HAP-1 (cell line): ENCODE results near the gene CD164L2.

ENCODE experiments used
- DNase-seq, 2 experiments: peaks; one replicate each; pipeline ENCODE4 v3.0.0-alpha.2; 2016 to 2020; ENCODE audit warnings: low spot score in 2 of 2
- H3K27me3 ChIP-seq: fragments of 250-450 bp; sonication (Bioruptor Pico); 2 replicates; pipeline ENCODE4 v1.5.1; 2020; ENCODE audit warnings: low read depth, mild to moderate bottlenecking, moderate library complexity
- H3K36me3 ChIP-seq: fragments of 250-450 bp; sonication (Bioruptor Pico); replicated peaks from 2 replicates; pipeline ENCODE4 v1.5.1; 2020; ENCODE audit warnings: mild to moderate bottlenecking
- H3K4me1 ChIP-seq: fragments of 250-450 bp; sonication (Bioruptor Pico); 2 replicates; pipeline ENCODE4 v1.5.1; 2020; ENCODE audit warnings: mild to moderate bottlenecking
- H3K4me3 ChIP-seq: fragments of 250-450 bp; sonication (Bioruptor Pico); 2 replicates; pipeline ENCODE4 v1.5.1; 2020; ENCODE audit warnings: mild to moderate bottlenecking, moderate library complexity
- H3K9me3 ChIP-seq: fragments of 250-450 bp; sonication (Bioruptor Pico); 2 replicates; pipeline ENCODE4 v1.5.1; 2020; ENCODE audit warnings: mild to moderate bottlenecking, moderate library complexity
- in situ Hi-C: fragments of 300-500 bp; cut with MboI; formaldehyde crosslinking; loops from 3 replicates; pipeline ENCODE4 v1.14.3; 2020; ENCODE audit warnings: low sequenced_read_pairs, inconsistent platforms, mixed read lengths

Gene CD164L2

DNA sequence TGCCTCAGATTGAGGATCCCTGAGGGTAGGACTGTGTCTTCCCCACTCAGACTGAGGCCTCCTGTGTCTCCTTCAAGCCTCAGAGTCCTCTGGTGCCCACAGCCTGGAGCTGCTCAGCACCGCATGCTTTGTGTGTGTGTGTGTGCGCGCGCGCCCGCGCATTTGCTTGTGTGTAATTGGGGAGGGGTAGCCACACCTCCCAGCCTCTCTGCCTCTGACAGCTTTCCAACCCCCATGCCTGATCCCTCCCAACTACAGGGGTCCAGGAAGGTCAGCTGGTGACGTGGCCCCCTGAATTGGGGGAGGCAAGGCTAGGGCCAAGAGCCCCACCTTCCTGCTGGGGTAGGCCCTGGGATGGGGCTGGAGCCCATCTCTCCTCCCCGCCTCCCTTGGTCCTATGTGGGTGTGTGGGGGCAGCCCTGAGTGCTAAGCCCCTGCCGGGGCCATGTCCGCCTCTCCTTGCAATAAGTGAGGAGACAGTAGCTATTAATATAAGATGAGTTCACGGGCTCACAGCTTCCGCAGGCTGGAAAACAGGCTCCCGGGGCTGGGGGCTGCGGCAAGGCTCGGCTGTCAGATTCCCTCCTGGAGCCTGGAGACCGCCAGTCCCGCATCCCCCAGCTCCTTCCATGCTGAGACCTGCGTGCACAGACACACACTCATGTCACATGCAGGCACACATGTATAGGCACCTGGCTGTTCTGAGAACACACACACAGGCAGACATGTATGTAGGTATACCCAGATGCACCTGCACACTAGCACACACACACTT lies 16.3 kb upstream of the CD164L2 start:
- Histone ChIP-seq H3K27me3 (no peaks in the 10 kb centered on the region), H3K36me3 (no peaks in the 10 kb centered on the region), H3K4me1 (no peaks in the 10 kb centered on the region), H3K4me3 (no peak overlapping the region), H3K9me3 (no peaks in the 10 kb centered on the region)
- no peak for DNase-seq
- in situ Hi-C loops: no loop called here

DNA sequence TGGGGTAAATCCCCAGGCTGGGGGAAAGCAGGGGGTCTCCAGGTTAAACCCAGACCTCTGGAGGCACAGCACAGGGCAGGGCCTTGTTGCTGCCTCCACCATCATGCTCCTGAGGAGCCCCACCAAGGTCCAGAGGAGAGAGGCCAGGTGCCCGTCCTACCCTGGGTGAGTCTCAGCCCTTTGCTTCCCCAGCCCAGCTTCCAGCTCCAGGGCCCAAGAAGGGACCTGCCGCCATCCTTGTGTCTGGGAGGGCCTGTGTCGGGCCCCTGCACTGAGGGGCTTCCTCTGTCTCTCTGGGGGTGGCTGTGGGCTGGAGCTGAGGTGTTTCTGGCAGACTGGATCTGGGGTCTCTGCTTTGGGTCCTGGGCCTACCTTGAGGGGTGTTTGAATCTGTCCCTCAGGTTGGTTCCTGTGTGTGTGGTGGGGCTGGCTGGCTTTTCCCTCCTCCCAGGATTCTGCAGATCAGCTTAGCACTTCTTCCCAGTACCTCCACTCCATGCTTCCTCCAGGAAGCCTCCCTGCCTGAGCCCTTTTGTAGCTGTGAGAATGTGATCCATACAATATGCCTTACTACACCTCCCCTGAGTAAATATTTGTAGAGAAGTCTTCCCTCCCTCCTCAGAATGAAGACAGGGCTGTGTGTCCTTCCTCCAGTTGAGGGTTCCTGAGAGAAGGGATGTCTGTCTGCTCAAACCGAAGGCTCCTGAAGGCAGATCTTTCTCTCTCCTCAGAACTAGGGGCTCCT lies 15.4 kb upstream of the CD164L2 start:
- no peak overlapping the region for H3K4me3 ChIP-seq
- H3K36me3 ChIP-seq: no peaks in the 10 kb centered on the region
- in situ Hi-C loops: no loop called here
- DNase-seq: no peak
- no peaks in the 10 kb centered on the region for H3K9me3 ChIP-seq
- H3K27me3 ChIP-seq: no peaks in the 10 kb centered on the region
- no peaks in the 10 kb centered on the region for H3K4me1 ChIP-seq

DNA sequence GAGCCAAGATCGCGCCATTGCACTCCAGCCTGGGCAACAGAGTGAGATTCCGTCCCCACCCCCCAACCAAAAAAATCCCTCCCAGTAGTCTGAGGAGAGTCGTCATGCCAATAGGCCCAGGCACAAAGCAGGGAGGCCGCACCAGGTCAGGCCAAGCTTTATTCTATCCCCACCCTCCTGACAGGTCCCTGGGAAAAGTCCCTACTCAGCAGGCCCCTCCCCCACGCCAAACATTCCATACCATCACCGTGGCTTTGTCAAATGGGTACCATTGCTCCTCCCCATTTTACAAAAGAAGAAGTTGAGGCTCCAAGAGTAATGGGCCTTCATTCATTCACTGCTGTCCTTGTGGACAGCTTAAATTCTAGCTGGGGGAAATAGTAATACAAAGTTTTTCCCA lies 14.6 kb upstream of the CD164L2 start:
- H3K4me1 ChIP-seq: no peaks in the 10 kb centered on the region
- in situ Hi-C loops: no loop called here

GRCh38 chr1:27397110-27397509 lies 14.0 kb upstream of the CD164L2 start:
- in situ Hi-C loops: no loop called here

More for the DNA sequence above, 14.6 kb upstream of the CD164L2 start:
- no peaks in the 10 kb centered on the region for H3K36me3 ChIP-seq
- H3K4me3 ChIP-seq: no peak overlapping the region
- no peaks in the 10 kb centered on the region for H3K9me3 ChIP-seq
- no peaks in the 10 kb centered on the region for H3K27me3 ChIP-seq
- DNase-seq: no peak

DNA sequence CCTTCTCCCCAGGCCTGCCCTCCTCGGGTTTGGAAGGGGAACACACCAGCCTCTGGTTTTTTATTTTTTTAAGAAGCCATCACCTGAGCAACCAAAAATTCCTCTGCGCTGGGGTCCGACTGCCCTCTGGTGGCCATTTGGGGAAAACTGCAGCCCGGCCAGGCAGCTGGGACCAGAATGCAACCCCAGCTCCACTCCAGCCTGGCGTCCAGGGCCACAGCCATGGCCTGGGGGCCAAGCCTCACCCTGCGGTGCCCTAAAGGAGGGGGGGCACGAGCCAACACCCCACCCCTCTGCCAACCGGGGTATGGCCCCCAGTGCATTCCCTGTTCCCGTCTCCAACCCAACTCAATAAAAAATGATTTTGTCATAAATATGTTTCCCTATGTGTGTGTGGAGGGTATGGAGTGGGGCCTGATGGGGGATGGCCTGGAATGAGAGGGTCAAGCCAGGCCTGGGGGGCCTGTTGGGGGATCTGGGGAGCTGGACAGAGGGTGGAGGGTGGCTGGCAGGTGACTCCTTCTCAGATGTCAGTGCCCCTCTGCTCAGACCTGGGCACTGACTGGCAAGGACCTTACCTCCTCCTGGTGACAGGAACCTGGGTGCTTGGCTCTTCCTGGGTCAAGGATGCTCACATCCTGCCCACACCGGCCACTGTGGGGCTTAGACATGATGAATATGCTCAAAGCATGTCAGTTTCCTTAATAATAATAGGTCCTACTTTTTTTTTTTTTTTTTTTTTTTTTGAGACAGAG lies 12.5 kb upstream of the CD164L2 start:
- in situ Hi-C loops: no loop called here
- peak; percentile 53 to 83 for DNase-seq
- H3K27me3 ChIP-seq: no peaks in the 10 kb centered on the region
- no peaks in the 10 kb centered on the region for H3K9me3 ChIP-seq
- no peaks in the 10 kb centered on the region for H3K36me3 ChIP-seq
- H3K4me1 ChIP-seq: peaks cover 8% of the 10 kb centered on the region
- no peak overlapping the region for H3K4me3 ChIP-seq

More at GRCh38 chr1:27397110-27397509, 14.0 kb upstream of the CD164L2 start:
- Histone ChIP-seq H3K4me3 (no peak overlapping the region), H3K9me3 (no peaks in the 10 kb centered on the region), H3K27me3 (no peaks in the 10 kb centered on the region), H3K4me1 (peaks cover under 1% of the 10 kb centered on the region; the same call in 1 of the 2 replicates), H3K36me3 (no peaks in the 10 kb centered on the region)
- no peak for DNase-seq

DNA sequence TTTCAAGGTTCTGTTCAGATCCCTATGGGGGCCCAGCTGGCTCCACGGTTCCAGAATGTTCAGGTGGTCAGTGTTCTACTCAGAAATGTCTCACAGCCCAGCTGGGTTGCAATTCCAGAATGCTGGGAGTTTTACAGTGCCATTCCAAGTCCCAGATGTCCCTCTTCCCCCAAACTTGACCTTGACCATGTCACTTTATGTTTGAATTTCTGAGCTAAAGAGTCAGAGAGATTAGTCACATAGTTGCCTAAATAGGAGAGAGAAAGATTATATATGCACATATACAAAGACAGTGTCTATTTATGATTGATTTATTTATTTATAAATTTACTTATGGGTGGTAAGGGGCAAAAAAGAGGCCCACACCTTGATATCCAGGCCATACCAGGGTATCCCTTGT lies 11.8 kb upstream of the CD164L2 start:
- peaks cover 8% of the 10 kb centered on the region for H3K4me1 ChIP-seq
- DNase-seq: no peak
- in situ Hi-C loops: no loop called here
- H3K9me3 ChIP-seq: no peaks in the 10 kb centered on the region
- H3K4me3 ChIP-seq: no peak overlapping the region
- H3K27me3 ChIP-seq: no peaks in the 10 kb centered on the region
- no peaks in the 10 kb centered on the region for H3K36me3 ChIP-seq

DNA sequence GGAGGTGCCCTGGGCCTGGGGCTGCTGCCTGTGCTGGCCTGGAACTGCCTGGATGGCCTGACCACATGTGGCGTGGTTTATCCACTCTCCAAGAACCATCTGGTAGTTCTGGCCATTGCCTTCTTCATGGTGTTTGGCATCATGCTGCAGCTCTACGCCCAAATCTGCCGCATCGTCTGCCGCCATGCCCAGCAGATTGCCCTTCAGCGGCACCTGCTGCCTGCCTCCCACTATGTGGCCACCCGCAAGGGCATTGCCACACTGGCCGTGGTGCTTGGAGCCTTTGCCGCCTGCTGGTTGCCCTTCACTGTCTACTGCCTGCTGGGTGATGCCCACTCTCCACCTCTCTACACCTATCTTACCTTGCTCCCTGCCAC lies 11.1 kb upstream of the CD164L2 start:
- in situ Hi-C loops: no loop called here

DNA sequence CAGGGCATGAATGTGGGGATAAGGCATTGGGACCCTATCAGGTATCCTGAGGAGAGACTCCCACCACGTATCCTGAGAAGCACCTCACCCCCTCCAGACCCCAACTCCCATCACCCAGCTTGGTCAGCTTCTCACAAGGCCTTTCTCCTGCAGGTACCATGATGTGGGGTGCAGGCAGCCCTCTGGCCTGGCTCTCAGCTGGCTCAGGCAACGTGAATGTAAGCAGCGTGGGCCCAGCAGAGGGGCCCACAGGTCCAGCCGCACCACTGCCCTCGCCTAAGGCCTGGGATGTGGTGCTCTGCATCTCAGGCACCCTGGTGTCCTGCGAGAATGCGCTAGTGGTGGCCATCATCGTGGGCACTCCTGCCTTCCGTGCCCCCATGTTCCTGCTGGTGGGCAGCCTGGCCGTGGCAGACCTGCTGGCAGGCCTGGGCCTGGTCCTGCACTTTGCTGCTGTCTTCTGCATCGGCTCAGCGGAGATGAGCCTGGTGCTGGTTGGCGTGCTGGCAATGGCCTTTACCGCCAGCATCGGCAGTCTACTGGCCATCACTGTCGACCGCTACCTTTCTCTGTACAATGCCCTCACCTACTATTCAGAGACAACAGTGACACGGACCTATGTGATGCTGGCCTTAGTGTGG lies 10.6 kb upstream of the CD164L2 start:
- DNase-seq: no peak
- Histone ChIP-seq H3K9me3 (no peaks in the 10 kb centered on the region), H3K4me1 (peaks cover 8% of the 10 kb centered on the region), H3K27me3 (no peaks in the 10 kb centered on the region), H3K36me3 (no peaks in the 10 kb centered on the region), H3K4me3 (no peak overlapping the region)
- in situ Hi-C loops: no loop called here

More for the DNA sequence above, 11.1 kb upstream of the CD164L2 start:
- Histone ChIP-seq H3K9me3 (no peaks in the 10 kb centered on the region), H3K4me3 (no peak overlapping the region), H3K4me1 (peaks cover 8% of the 10 kb centered on the region), H3K27me3 (no peaks in the 10 kb centered on the region), H3K36me3 (no peaks in the 10 kb centered on the region)
- DNase-seq: no peak

GRCh38 chr1:27392778-27393635 lies 9.9 kb upstream of the CD164L2 start:
- Histone ChIP-seq H3K9me3 (no peaks in the 10 kb centered on the region), H3K4me3 (peak overlapping the region; percentile 73), H3K4me1 (peaks cover 8% of the 10 kb centered on the region), H3K36me3 (no peaks in the 10 kb centered on the region), H3K27me3 (no peaks in the 10 kb centered on the region)
- DNase-seq: peak; percentile 3 to 52
- in situ Hi-C loops: no loop called here

DNA sequence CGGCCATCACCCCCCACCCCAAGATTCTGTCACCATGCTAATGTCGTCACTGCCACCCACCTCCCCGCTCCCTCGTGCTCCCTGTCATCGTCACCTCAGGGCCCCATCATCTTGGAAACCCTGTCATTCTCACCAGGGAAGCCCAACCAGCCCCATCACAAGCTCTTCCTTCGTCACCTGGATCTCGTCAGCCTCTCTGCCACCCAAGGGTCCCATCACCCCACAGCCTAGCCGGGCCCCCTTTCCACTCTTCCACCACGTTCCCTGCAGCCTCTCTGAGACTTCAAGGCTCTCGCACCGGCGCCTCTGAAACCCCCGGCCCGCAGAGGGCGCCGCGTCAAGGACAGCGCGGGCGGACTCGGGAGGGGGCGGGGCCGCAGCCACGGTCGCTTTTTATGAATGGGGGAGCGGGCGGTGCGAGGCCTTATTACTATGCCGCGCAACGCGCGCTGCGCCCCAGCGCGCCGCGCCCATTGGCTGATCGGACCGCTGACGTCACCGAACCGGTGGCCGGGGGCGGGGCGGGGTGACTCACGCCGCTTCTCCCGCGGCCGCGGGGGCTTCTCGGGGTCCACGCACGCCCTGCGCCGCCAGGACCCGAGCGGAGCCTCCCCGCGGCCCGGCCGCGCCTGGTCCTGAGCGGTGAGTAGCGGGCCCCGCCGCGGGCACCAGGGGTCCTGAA lies 9.1 kb upstream of the CD164L2 start, which contains the start of gene GPR3:
TSS of gene GPR3 (plus strand) at position 527 of the 682 bp plus-strand sequence. CDS start 1,177 bp downstream, outside the sequence.
- Histone ChIP-seq H3K4me1 (peaks cover 8% of the 10 kb centered on the region), H3K27me3 (no peaks in the 10 kb centered on the region), H3K9me3 (no peaks in the 10 kb centered on the region), H3K4me3 (peak within 1 kb of the TSS; percentile 73), H3K36me3 (no peaks in the 10 kb centered on the region)
- in situ Hi-C loops: no loop called here
- DNase-seq: peak; percentile 93 to 97

DNA sequence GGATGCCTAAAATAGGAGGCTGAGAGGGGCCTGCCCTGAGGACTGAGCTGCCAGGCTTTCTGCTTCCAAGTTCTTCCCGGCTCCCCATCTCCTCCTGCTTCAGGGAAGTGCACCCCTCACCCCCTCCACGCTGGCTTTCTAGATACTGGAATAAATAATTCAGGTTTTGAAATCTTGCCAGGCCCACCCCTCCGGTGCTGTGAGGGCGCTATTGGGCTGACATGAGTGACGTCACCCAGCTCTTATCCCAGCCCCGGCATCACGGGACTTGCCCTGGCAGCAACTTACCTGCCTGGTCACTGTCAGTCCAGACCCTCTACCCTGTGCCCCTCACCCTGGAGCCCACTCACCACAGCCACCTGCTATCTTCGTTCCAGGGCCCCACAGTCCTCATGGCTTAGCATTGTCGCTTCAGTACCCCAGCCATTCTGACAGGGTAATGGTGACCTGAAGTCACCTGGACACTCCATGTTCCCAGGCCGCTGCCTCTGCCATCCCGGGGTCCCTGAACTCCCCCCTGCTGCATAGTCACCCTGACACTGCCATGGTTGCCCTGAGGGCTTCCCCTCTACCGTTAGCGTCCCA lies 8.5 kb upstream of the CD164L2 start:
- Histone ChIP-seq H3K27me3 (no peaks in the 10 kb centered on the region), H3K4me3 (peak overlapping the region; percentile 73; the same call in 1 of the 2 replicates), H3K36me3 (no peaks in the 10 kb centered on the region), H3K9me3 (no peaks in the 10 kb centered on the region), H3K4me1 (peaks cover 8% of the 10 kb centered on the region)
- DNase-seq: peak in 1 of 2 experiments; percentile 35
- in situ Hi-C loops: no loop called here
